ENCODE results near the gene BABAM2.

- TF ChIP-seq, protein P1, sequence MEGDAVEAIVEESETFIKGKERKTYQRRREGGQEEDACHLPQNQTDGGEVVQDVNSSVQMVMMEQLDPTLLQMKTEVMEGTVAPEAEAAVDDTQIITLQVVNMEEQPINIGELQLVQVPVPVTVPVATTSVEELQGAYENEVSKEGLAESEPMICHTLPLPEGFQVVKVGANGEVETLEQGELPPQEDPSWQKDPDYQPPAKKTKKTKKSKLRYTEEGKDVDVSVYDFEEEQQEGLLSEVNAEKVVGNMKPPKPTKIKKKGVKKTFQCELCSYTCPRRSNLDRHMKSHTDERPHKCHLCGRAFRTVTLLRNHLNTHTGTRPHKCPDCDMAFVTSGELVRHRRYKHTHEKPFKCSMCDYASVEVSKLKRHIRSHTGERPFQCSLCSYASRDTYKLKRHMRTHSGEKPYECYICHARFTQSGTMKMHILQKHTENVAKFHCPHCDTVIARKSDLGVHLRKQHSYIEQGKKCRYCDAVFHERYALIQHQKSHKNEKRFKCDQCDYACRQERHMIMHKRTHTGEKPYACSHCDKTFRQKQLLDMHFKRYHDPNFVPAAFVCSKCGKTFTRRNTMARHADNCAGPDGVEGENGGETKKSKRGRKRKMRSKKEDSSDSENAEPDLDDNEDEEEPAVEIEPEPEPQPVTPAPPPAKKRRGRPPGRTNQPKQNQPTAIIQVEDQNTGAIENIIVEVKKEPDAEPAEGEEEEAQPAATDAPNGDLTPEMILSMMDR (conservative IDR thresholded peaks at IDR 0.05; ENCODE audit: low read depth, low read length) = no peak
- TF ChIP-seq EZH2phosphoT487 (IDR thresholded peaks at IDR 0.05; ENCODE audit: borderline replicate concordance, low read length) = no peak
Observed at GRCh38 chr2:28343971-28344715, 453.6 kb downstream of the BABAM2 start.

Data from PC-3 (cell line).